ENCODE data around the gene MND1. TPM values are rescaled to one million over a fixed set of nuclear protein-coding genes. Genes with fewer than 3 reads are reported as not detected.

MND1 gene
- total and polyA plus RNA-seq, 8 donors, result 2.3 to 19.2 (median 10.0) TPM

DNA sequence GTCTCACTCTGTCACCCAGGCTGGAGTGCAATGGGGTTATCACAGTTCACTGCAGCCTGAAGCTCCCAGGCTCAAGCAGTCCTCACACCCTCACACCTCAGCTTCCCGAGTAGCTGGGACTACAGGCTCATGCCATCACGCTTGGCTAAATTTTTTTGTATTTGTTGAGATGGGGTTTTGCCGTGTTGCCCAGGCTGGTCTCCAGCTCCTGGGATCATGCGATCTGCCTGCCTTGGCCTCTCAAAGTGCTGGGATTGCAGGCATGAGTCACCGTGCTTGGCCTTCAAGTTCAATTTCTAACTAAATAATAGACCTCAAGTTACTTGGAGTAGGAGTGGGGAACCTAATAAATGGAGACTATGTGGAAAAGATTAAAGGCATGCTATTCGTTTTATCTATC lies 48.9 kb downstream of the MND1 start:
- DNase-seq (peak in 1 of 4 donors; percentile 72), ATAC-seq (peak; percentile 96)
- H3K27ac ChIP-seq, result no peak overlapping the region
- no peaks in the 10 kb centered on the region for H3K36me3 ChIP-seq
- H3K9me3 ChIP-seq, result no peaks in the 10 kb centered on the region
- H3K4me1 ChIP-seq, result no peaks in the 10 kb centered on the region
- H3K27me3 ChIP-seq, result no peaks in the 10 kb centered on the region
- no peak overlapping the region for H3K4me3 ChIP-seq
- intact Hi-C loops (cut with DNase I), result no loop called here
- TF ChIP-seq, protein P1, sequence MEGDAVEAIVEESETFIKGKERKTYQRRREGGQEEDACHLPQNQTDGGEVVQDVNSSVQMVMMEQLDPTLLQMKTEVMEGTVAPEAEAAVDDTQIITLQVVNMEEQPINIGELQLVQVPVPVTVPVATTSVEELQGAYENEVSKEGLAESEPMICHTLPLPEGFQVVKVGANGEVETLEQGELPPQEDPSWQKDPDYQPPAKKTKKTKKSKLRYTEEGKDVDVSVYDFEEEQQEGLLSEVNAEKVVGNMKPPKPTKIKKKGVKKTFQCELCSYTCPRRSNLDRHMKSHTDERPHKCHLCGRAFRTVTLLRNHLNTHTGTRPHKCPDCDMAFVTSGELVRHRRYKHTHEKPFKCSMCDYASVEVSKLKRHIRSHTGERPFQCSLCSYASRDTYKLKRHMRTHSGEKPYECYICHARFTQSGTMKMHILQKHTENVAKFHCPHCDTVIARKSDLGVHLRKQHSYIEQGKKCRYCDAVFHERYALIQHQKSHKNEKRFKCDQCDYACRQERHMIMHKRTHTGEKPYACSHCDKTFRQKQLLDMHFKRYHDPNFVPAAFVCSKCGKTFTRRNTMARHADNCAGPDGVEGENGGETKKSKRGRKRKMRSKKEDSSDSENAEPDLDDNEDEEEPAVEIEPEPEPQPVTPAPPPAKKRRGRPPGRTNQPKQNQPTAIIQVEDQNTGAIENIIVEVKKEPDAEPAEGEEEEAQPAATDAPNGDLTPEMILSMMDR (IDR thresholded peaks at IDR 0.05), result no peak

DNA sequence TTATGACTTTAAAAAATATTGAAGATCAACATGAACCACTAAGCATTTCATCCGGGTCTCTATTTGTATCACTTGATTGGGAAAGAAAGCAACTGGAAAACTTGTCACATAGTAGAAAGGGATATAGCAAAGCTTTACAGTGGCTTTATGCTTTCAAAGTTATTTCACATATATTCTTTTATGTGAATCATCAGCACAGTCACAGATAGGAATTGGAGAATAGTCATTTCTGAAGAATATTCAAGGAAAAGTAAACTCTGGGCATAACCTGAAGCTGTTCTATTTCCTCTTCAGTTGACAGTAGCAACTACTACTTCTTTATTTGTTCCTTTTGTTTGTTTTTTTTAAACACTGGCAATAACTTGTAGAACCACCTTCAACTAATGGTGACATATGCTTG lies 50.5 kb downstream of the MND1 start:
- H3K27ac ChIP-seq, result no peak overlapping the region
- H3K4me1 ChIP-seq, result no peaks in the 10 kb centered on the region
- TF ChIP-seq, protein P1 (IDR thresholded peaks at IDR 0.05), result no peak
- H3K36me3 ChIP-seq, result no peaks in the 10 kb centered on the region
- H3K27me3 ChIP-seq, result no peaks in the 10 kb centered on the region
- no peak overlapping the region for H3K4me3 ChIP-seq
- no peaks in the 10 kb centered on the region for H3K9me3 ChIP-seq
- DNase-seq, result no peak
- intact Hi-C loops (cut with DNase I), result no loop called here
- ATAC-seq, result no peak

DNA sequence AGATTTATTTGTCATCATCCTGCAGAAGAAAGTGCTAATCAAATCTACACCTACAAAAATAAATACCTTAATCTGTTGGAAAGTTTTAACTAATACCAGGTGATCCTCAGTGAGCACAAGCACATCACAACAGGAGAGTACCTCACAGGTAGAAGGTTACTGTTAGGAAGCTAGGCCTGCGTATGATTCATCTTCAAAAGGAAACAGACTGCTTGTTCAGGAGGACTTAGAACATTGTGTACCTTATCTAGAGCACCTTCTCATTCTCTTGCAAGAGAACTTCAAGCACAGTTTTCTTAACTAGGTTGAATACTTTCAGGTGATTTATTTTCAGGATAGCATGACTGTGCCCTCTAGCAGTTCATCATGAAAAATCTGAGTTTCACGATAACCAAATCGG lies 54.2 kb downstream of the MND1 start:
- H3K36me3 ChIP-seq, result no peaks in the 10 kb centered on the region
- TF ChIP-seq, protein P1 (IDR thresholded peaks at IDR 0.05), result no peak
- no peak overlapping the region for H3K4me3 ChIP-seq
- DNase-seq, result no peak
- H3K4me1 ChIP-seq, result no peaks in the 10 kb centered on the region
- intact Hi-C loops (cut with DNase I), result no loop called here
- H3K27ac ChIP-seq, result peak overlapping the region; percentile 11 to 40
- peak; percentile 91 for ATAC-seq
- H3K9me3 ChIP-seq, result no peaks in the 10 kb centered on the region
- no peaks in the 10 kb centered on the region for H3K27me3 ChIP-seq

DNA sequence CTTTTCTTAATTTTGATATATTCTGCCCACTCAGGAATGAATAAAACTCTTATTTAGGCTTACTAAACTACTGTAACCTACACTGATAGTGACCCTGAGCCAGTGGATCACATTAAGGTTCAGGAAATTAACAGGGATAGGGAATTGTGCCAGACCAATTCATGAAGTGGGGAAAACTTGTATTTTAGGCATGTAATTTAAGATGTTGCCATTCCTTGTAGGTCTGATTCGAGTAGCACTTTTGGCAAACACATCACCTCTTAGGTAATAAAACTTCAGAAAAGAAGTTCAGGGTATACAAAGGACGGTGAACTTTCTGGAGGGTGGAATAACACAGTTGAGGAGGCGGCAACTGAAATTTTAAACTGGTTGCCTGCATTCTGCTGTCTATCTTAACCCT lies 54.9 kb downstream of the MND1 start:
- Histone ChIP-seq H3K4me1 (no peaks in the 10 kb centered on the region), H3K4me3 (no peak overlapping the region), H3K36me3 (no peaks in the 10 kb centered on the region), H3K27me3 (no peaks in the 10 kb centered on the region), H3K27ac (peak overlapping the region in 1 of 2 donors; percentile 40), H3K9me3 (no peaks in the 10 kb centered on the region)
- ATAC-seq (peak; percentile 74), DNase-seq (no peak)
- intact Hi-C loops (cut with DNase I), result no loop called here
- TF ChIP-seq, protein P1 (IDR thresholded peaks at IDR 0.05), result no peak

DNA sequence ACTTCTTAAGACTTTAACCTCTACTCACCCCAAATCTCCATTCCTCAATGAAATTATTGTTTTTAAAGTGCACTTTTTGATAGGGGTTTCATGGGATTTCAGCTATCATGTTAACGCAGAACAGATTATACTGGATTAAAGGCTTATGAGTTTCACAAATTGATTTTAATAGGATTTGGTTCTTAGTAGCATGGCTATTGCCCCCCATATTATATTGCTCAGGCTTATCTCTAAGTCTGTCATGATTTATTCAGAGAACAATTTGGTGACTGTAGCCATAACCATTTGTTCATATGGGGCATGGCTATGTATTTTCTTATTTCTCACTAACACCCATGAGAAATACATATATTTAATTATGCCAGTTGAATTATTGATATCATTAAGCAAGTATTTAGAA lies 57.0 kb downstream of the MND1 start:
- no peaks in the 10 kb centered on the region for H3K4me1 ChIP-seq
- no peak for ATAC-seq
- no peak overlapping the region for H3K4me3 ChIP-seq
- DNase-seq, result no peak
- TF ChIP-seq, protein P1 (IDR thresholded peaks at IDR 0.05), result no peak
- intact Hi-C loops (cut with DNase I), result no loop called here
- H3K27ac ChIP-seq, result no peak overlapping the region
- no peaks in the 10 kb centered on the region for H3K9me3 ChIP-seq
- H3K27me3 ChIP-seq, result no peaks in the 10 kb centered on the region
- H3K36me3 ChIP-seq, result no peaks in the 10 kb centered on the region

Data from left lung (tissue), 10 donors.